GM19351 (cell line): Measurements from ENCODE around the gene ADRM1.

Experiments
- ATAC-seq: cut with Tn5 transposase; IDR thresholded peaks from one replicate; pipeline ENCODE4 v1.9.1; 2021; ENCODE audit warnings: mild to moderate bottlenecking, moderate library complexity; ENCODE audit not compliant: unreplicated experiment

ADRM1 gene

GRCh38 chr20:62353289-62354030 lies 50.7 kb downstream of the ADRM1 start:
- no peak for ATAC-seq

- ATAC-seq: no peak
These were observed 51.4 kb downstream of the ADRM1 start for GRCh38 chr20:62354031-62354808.

- no peak for ATAC-seq
These were observed 52.1 kb downstream of the ADRM1 start for GRCh38 chr20:62354811-62355341.

- no peak for ATAC-seq
These were observed 52.7 kb downstream of the ADRM1 start for GRCh38 chr20:62355516-62355877.

GRCh38 chr20:62355878-62356588 lies 53.2 kb downstream of the ADRM1 start:
- no peak for ATAC-seq

GRCh38 chr20:62356589-62357186 lies 53.9 kb downstream of the ADRM1 start:
- no peak for ATAC-seq

GRCh38 chr20:62357187-62357667 lies 54.4 kb downstream of the ADRM1 start:
- ATAC-seq: no peak

- no peak for ATAC-seq
These were observed 54.9 kb downstream of the ADRM1 start for GRCh38 chr20:62357681-62358080.
